Activated gamma-delta T cell treated with Interleukin-2 at 50 U/mL for 16 hours (primary cell): ENCODE measurements around the gene ZNF735.
"Not testable (repeated sequence)": the region's sequence is repeated elsewhere in the genome, so short reads cannot be mapped to it uniquely, and the experiment has no call there.

Source experiments
- DNase-seq: peaks from one replicate; pipeline ENCODE4 v3.0.0-alpha.2; 2020

ZNF735 gene

DNA sequence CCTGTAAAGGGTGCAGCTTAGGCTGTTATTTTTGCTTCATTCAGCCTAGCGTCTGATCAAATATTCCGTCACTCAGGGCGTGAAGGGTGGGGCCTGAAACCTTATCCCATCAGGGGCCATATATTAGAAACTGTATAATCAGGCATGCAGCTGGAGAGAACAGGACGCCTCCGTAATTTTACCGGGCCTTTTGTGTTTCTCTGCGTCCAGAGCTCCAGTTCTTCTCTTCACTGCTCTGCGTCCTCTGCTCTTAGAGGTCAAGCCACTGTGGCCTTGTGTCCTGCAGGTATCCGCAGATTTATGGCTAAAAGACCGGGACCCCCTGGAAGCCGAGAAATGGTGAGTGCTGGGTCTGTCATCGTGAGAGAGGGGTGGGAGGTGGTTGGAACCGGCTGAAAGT, at the start of gene ZNF735:
TSS of gene ZNF735 (plus strand) at position 301 of the 400 bp plus-strand sequence. CDS start at position 301, 0 bp downstream.
- no peak for DNase-seq

GRCh38 chr7:64170974-64171373, 36.0 kb upstream of the ZNF735 start:
- DNase-seq = not testable (repeated sequence)

DNA sequence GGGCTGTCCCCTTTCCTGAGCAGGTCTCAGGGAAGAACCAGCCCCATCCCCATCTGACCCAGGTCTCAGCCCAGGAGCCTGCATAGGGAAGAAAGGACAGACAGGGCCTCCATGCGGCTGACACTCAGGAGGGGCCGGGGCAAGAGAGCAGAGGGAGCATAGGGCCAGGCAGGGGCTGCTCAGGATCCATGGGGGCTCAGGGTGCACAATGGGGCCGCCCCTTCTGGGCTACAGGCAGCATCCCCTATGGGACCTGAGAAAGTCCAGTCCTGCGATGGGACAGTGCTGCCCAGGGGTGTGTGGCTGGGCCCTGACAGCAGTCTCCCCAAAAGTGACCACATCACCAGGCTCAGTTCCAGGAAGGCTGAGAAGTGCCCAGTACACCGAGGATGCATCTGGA, 32.7 kb upstream of the ZNF735 start:
- no peak for DNase-seq

DNA sequence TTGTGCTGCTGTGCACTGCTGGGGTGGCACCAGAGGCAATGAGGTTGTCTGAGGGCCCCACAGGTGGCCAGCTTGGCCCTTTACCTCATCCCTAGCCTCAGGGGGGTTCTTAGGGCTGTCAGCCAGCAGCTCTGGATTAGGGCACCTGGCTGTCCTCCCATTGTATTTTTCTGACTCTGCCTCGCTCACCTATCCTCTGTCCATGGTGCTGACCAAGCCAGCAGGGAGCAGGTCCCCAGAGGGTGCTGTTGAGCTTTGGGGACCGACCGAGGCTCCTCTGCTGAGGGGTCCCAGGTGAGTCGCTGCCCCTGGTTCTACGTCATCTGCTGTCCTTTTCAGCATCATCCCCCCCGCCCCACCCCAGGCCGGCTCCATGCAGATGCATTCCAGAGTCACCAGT, 32.1 kb upstream of the ZNF735 start:
- DNase-seq = no peak

DNA sequence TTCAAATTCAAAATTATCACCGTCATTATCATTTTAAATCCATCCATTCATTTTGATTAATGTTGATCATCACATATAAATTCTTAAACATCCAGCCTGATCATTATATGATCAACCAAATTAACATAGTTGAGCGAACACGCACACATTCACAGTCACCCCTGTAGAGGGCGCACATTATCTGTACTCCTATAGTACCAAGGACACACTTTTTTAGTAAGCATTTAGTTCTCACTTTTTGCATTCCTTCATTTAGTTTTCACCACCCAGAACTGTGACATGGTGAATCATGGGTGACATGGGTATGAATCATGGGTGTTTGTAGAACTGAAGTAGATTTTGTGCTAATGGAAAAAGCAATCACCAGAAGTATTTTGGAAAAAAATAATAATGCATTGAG, 26.0 kb upstream of the ZNF735 start:
- no peak for DNase-seq

GRCh38 chr7:64181586-64181985, 25.4 kb upstream of the ZNF735 start:
- DNase-seq = no peak

GRCh38 chr7:64182036-64182790, 24.8 kb upstream of the ZNF735 start:
- DNase-seq = no peak

- peak; percentile 31 for DNase-seq
Measured at GRCh38 chr7:64183126-64183742, 23.8 kb upstream of the ZNF735 start.

DNA sequence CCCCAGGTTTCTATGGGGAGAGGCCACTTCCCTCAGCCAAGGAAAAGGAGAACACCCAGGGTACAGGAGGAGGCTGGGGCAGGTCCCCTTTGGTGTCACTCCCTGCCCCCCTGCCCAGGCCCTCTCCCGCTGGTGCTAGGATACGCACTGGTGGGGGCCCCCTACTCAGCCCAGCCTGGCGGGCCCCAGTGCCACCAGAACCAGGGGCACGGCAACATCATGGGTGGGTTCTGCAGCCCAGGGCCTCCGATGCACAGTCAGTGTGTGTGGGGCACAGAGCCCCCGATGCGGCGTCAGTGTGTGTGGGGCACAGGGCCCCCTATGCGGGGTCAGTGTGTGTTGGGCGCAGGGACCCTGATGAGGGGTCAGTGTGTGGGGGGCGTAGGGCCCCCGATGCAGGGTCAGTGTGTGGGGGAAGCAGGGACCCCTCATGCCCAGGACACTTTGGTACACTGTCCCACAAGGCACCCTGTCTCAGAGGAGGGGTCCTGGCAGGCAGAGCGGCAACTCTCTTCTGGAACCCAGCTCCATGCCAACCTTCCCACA, 23.1 kb upstream of the ZNF735 start:
- DNase-seq = no peak

- DNase-seq = no peak
Measured at GRCh38 chr7:64184376-64184775, 22.6 kb upstream of the ZNF735 start.

- no peak for DNase-seq
Measured at GRCh38 chr7:64187408-64187807, 19.6 kb upstream of the ZNF735 start.

DNA sequence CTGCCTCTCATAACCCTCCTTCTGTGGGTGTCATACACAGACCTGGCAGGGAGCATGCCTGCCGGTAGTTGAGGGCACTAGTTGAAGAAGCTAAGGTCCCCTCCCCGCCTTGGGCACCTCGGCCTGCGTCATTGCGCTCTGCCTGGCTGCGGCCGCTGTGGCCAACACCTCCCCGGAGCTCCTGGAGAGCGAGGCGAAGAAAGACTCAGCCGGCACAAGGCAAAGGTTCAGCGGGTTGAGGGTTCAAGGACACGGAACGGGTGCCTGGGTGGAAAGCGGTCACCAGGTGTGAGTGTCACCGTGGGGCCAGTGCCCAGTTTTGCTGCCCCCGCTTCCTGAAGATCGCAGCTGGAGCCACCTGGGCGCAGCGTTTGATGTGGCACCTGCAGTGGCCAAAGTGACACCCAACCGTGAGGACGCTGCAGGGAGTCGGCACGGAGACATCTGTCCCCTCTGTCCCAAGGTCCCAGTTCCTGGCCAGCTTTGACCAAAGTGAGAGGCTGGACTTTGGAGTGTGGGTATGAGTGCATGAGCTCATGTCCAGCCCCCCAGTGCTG, 14.8 kb upstream of the ZNF735 start:
- no peak for DNase-seq

- DNase-seq = no peak
Measured at GRCh38 chr7:64192775-64193174, 14.2 kb upstream of the ZNF735 start.

- DNase-seq = not testable (repeated sequence)
Measured at GRCh38 chr7:64219710-64220298, 12.8 kb downstream of the ZNF735 start.

- no peak for DNase-seq
Measured at GRCh38 chr7:64223366-64223765, 16.4 kb downstream of the ZNF735 start.

DNA sequence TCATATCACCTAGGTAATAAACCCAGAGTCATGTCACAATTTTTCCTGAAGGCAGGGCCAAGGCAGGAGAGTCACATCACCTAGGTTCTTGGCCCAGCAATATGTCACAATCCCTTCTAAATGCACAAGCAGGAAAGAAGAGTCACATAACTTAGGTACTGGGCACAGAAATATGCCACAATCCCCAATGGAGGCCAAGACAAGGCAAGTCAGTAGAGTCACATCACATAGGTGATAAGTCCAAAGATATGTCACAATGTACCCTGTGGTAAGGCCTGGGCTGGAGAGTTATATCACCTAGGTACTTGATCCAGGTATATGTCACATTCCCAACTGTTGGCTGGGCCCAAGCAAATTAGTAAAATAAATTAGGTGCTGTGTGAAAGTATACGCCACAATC, 21.2 kb downstream of the ZNF735 start, which contains the start of gene ZNF679:
TSS of gene ZNF679 (plus strand) at position 301 of the 400 bp plus-strand sequence. CDS start 20,644 bp downstream, outside the sequence.
- DNase-seq = not testable (repeated sequence)

DNA sequence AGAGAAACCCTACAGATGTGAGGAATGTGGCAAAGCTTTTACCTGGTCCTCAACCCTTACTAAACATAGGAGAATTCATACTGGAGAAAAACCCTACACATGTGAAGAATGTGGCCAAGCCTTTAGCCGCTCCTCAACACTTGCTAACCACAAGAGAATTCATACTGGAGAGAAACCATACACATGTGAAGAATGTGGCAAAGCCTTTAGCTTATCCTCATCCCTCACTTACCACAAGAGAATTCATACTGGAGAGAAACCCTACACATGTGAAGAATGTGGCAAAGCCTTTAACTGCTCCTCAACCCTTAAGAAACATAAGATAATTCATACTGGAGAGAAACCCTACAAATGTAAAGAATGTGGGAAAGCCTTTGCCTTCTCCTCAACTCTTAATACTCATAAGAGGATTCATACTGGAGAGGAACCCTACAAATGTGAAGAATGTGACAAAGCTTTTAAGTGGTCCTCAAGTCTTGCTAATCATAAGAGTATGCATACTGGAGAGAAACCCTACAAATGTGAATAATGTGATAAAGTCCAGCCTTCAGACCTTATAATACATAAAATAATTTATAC, 59.4 kb downstream of the ZNF735 start:
- no peak for DNase-seq
